A673 (cell line): Measurements from ENCODE around the gene CBLB.

Experiments
- EZH2 ChIP-seq: fragments of 200-600 bp; sonication (generic); IDR thresholded peaks from 2 replicates; pipeline ENCODE4 v1.6.1; 2017; ENCODE audit warnings: borderline replicate concordance, low read depth, mild to moderate bottlenecking, mixed read lengths, antibody characterized with exemption, low read length; ENCODE audit not compliant: poor library complexity, severe bottlenecking
- TF ChIP-seq, protein P1 (sequence below): fragments of 300-800, 200-600 bp; sonication (generic); conservative IDR thresholded peaks from 2 replicates; pipeline ENCODE4 v1.5.1; 2017; ENCODE audit warnings: low read depth, mild to moderate bottlenecking, antibody characterized with exemption, low read length, moderate library complexity, mixed read lengths

DNA sequence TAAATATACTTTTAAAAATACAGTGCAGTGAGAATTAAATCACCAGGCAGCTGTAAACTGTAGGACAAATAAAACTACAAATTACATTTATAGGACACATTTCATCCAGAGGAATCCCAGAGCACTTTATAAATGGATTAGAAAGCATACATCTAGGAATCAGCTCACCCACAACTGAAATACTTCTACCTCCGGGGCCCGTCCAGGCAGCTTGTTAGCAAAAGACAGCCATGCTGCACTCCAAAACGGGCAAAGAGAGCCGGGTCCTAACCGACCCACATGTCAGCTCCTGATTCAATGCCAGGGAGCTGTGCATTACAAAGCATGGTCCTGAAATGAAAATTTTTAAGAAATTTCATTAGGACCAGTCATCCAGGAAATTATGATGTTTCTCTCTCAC lies 234.1 kb downstream of the CBLB start:
- TF ChIP-seq, protein P1, sequence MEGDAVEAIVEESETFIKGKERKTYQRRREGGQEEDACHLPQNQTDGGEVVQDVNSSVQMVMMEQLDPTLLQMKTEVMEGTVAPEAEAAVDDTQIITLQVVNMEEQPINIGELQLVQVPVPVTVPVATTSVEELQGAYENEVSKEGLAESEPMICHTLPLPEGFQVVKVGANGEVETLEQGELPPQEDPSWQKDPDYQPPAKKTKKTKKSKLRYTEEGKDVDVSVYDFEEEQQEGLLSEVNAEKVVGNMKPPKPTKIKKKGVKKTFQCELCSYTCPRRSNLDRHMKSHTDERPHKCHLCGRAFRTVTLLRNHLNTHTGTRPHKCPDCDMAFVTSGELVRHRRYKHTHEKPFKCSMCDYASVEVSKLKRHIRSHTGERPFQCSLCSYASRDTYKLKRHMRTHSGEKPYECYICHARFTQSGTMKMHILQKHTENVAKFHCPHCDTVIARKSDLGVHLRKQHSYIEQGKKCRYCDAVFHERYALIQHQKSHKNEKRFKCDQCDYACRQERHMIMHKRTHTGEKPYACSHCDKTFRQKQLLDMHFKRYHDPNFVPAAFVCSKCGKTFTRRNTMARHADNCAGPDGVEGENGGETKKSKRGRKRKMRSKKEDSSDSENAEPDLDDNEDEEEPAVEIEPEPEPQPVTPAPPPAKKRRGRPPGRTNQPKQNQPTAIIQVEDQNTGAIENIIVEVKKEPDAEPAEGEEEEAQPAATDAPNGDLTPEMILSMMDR, result no peak
- TF ChIP-seq EZH2, result no peak
